ENCODE data around the gene VASN. TPM values are rescaled to one million over a fixed set of nuclear protein-coding genes. Genes with fewer than 3 reads are reported as not detected.

Gene VASN
- total and polyA plus RNA-seq, 9 of the 15 experiments (the other 6 are each of a cell fraction or from before 2014, with no cell fraction given) = 0.01 to 2.5 (median 0.41) TPM; not detected in 1

DNA sequence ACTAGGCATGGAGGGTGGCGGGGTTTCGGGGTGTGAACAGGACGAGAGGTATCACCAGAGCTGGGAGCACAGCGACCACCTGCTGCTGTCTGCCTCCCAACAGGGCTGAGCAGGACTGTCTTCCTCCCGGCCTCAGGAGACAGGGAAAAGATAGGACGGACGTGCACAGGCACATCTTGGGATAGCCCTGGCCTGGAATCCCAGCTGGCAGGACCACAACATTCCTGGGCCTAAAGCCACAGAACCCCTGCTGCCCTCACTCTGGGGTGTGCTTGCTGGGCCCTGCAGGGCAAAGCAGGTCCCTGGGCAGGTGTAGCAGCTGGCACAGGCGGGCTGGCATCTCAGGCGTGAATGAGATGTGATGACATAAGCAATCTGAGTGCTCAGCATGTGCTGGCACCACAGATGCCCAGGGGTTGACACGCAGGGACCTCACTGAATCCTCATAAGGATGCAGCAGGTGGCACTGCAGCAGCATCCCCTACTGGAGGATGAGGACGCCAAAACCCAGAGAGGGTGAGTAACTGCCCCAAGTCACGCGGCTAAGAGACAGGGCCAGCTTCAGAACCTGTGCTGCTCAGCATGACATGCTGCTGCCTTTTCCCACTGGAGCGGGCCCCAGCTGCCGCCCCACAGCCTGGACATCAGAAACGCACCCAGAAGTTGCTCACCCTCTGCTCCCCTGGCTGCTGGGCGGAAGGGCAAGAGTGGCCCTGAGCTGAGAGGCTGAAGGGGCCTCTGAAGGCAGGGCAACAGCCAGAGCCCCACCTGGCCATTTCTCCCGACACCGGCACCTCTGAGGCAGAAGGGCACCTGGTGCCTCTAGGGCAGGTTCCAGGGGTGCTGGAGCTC, 37.7 kb downstream of the VASN start:
- in situ Hi-C loops (cut with MboI) (no loop called here), intact Hi-C loops (cut with micrococcal nuclease) (loop anchor here (10.0 kb wide), 2 partner anchors 205 to 425 kb away; no protein-coding TSS in a partner anchor)
- TF ChIP-seq RBFOX2 (IDR thresholded peaks at IDR 0.05; ENCODE audit: low read depth, low read length) (peak; percentile 63), ZBTB26 (CRISPR knock-in tag; IDR thresholded peaks at IDR 0.05) (no peak), POLR2G (IDR thresholded peaks at IDR 0.05; ENCODE audit: low read depth, low read length) (peak; percentile 52; the same call in 1 of the 2 replicates)
- TF ChIP-seq, protein P1, sequence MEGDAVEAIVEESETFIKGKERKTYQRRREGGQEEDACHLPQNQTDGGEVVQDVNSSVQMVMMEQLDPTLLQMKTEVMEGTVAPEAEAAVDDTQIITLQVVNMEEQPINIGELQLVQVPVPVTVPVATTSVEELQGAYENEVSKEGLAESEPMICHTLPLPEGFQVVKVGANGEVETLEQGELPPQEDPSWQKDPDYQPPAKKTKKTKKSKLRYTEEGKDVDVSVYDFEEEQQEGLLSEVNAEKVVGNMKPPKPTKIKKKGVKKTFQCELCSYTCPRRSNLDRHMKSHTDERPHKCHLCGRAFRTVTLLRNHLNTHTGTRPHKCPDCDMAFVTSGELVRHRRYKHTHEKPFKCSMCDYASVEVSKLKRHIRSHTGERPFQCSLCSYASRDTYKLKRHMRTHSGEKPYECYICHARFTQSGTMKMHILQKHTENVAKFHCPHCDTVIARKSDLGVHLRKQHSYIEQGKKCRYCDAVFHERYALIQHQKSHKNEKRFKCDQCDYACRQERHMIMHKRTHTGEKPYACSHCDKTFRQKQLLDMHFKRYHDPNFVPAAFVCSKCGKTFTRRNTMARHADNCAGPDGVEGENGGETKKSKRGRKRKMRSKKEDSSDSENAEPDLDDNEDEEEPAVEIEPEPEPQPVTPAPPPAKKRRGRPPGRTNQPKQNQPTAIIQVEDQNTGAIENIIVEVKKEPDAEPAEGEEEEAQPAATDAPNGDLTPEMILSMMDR (IDR thresholded peaks at IDR 0.05 in 2 of 3, conservative IDR thresholded peaks at IDR 0.05 in 1 of 3; ENCODE audit: insufficient read depth in 2 of 3, low read depth in 1 of 3, low read length in 3 of 3) = peak in 1 of 3 experiments; percentile 22; a peak in 1 of 6 replicates
- H3K4me1 ChIP-seq (replicated peaks in 1 of 2; ENCODE audit: control insufficient read depth in 2 of 2, insufficient read depth in 2 of 2, low read length in 2 of 2) = peaks cover 2 to 22% of the 10 kb centered on the region in 2 experiments; a peak in 2 of 5 replicates
- H3K9ac ChIP-seq (ENCODE audit: insufficient read depth in 1 of 2, low read depth in 2 of 2, low read length in 2 of 2) = peak overlapping the region in 1 of 2 experiments; percentile 71; a peak in 2 of 4 replicates
- 90% methylated on average over 18 of the region's 19 CpGs for WGBS (ENCODE audit: insufficient coverage, low coverage, missing lambda C conversion rate)
- H3K9me3 ChIP-seq (replicated peaks; ENCODE audit: control insufficient read depth, insufficient read depth, low read depth, low read length) = no peaks in the 10 kb centered on the region
- ATAC-seq (no peak), DNase-seq (ENCODE audit: extremely low read depth in 1 of 4, low spot score in 3 of 4) (no peak), FAIRE-seq (no peak)
- CTCF ChIA-PET (ENCODE audit: low intra/inter-chr PET ratio) = no interaction called here
- H3K79me2 ChIP-seq (ENCODE audit: control insufficient read depth, insufficient read depth, low read length) = peaks cover 20% of the 10 kb centered on the region
- H4K20me1 ChIP-seq (replicated peaks; ENCODE audit: control insufficient read depth, insufficient read depth, low read length) = peaks cover 26% of the 10 kb centered on the region
- no peaks in the 10 kb centered on the region for H3K9me1 ChIP-seq (ENCODE audit: control insufficient read depth, insufficient read depth, low read length)
- H3K27me3 ChIP-seq (ENCODE audit: control insufficient read depth in 2 of 2, insufficient read depth in 2 of 2, low read length in 2 of 2) = no peaks in the 10 kb centered on the region
- no TSS peak for BruUV-seq (replicated peaks)
- H3K36me3 ChIP-seq (ENCODE audit: control insufficient read depth, insufficient read depth, low read length) = peaks cover 85% of the 10 kb centered on the region; the same call in 2 of the 3 replicates
- H2AFZ ChIP-seq (ENCODE audit: low read depth, low read length) = no peak overlapping the region
- POLR2A ChIA-PET = interaction anchor here (0.8 to 1.6 kb wide), 2 partner anchors 11 to 24 kb away, joined by 3 to 5 read pairs; no protein-coding TSS in a partner anchor
- no peak overlapping the region for H3K4me2 ChIP-seq (ENCODE audit: insufficient read depth, low read length)
- no peak overlapping the region for H3K4me3 ChIP-seq
- H3K27ac ChIP-seq (ENCODE audit: extremely low read depth, low read depth, low read length) = no peak overlapping the region

All from K562 (cell line).